HCT116 (cell line): ENCODE data around the gene TTBK1.

Experiments used
- ATF3 ChIP-seq: IDR thresholded peaks from 2 replicates; pipeline ENCODE4 v1.6.1; 2012
- CTCF ChIP-seq, 3 experiments: fragments of 200-600 bp in 1 of 3; sonication (generic) in 1 of 3; IDR thresholded peaks in 2 of 3; conservative IDR thresholded peaks in 1 of 3; 2 replicates each; pipeline ENCODE4 v1.5.1; 2012 to 2017; ENCODE audit warnings: low read depth in 2 of 3, low read length in 2 of 3, antibody characterized with exemption in 1 of 3, borderline replicate concordance in 1 of 3, control low read depth in 1 of 3, mild to moderate bottlenecking in 1 of 3, mixed read lengths in 1 of 3, mixed run types in 1 of 3, moderate library complexity in 1 of 3; ENCODE audit not compliant: insufficient read depth in 1 of 3
- EZH2 ChIP-seq: fragments of 200-600 bp; sonication (generic); IDR thresholded peaks from 2 replicates; pipeline ENCODE4 v1.6.1; 2017; ENCODE audit warnings: antibody characterized with exemption, mixed run types
- EZH2phosphoT487 ChIP-seq: fragments of 200-600 bp; IDR thresholded peaks from 2 replicates; pipeline ENCODE4 v1.6.1; 2018; ENCODE audit warnings: antibody characterized with exemption, borderline replicate concordance
- FOSL1 ChIP-seq: IDR thresholded peaks from 2 replicates; pipeline ENCODE4 v1.6.1; 2012; ENCODE audit warnings: low read depth
- POLR2A ChIP-seq: IDR thresholded peaks from 2 replicates; pipeline ENCODE4 v1.7.0; 2011; ENCODE audit warnings: borderline replicate concordance; ENCODE audit not compliant: insufficient read depth, insufficient read length; ENCODE audit errors: extremely low read depth
- POLR2AphosphoS5 ChIP-seq: IDR thresholded peaks from 2 replicates; pipeline ENCODE4 v1.6.1; 2011; ENCODE audit warnings: mild to moderate bottlenecking, low read depth, low read length, moderate library complexity
- REST ChIP-seq: IDR thresholded peaks from 2 replicates; pipeline ENCODE4 v1.6.1; 2012; ENCODE audit warnings: low read depth
- SIN3A ChIP-seq: IDR thresholded peaks from 2 replicates; pipeline ENCODE4 v1.6.1; 2012; ENCODE audit warnings: low read depth
- SRF ChIP-seq: IDR thresholded peaks from 2 replicates; pipeline ENCODE4 v1.6.1; 2012; ENCODE audit warnings: low read depth

- TF ChIP-seq ATF3 (no peak), CTCF (IDR thresholded peaks at IDR 0.05 in 2 of 3, conservative IDR thresholded peaks at IDR 0.05 in 1 of 3; ENCODE audit: borderline replicate concordance in 1 of 3, insufficient read depth in 1 of 3, low read depth in 2 of 3, low read length in 2 of 3) (no peak), SRF (no peak), POLR2A (no peak), SIN3A (no peak), REST (no peak), EZH2phosphoT487 (no peak), EZH2 (no peak), FOSL1 (no peak), POLR2AphosphoS5 (no peak)
Observed at GRCh38 chr6:43298565-43299337, 55.5 kb downstream of the TTBK1 start.
